HG03095 (cell line): ENCODE results near the gene SSPN.

ENCODE experiments used
- ATAC-seq: cut with Tn5 transposase; IDR thresholded peaks from one replicate; pipeline ENCODE4 v1.9.1; 2021; ENCODE audit warnings: moderate library complexity; ENCODE audit not compliant: unreplicated experiment

The SSPN gene

DNA sequence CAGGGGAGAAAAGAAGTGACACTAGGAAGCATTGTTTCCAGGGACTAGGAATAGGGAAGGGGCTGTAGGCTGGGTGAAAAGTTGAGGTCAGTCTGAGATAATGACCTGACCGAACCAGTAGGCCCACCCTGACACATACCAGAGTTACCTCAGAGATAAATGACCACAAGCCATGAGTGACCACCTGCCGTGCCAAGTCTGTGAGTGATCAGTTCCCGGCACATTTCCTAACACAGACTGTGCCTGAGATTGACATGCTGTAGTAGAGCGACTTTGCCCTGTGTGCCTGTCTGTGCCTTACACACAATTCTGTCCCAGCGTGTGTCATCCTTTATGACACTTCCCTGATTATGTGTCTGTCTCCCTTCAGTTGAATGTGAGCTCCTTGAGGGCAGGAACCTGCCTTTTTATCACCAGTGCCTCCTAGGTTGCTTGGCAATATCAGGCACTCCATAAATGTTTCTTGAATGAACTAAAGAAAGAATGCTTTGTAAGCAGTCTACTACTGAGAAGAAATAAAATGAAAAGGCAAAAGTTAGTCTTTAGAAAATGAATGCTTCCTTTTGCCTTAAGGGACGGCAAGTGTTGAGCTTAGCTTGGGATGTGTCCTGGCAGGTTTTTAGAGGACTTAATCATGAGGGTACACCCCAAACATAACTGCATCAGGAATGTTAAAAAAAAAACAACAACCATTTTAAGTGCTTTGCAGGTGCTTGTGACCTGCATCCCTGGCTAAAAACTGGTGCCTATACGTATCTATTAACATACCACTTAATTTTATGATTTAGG, 9.6 kb upstream of the SSPN start:
- no peak for ATAC-seq

GRCh38 chr12:26187014-26187798, 8.2 kb upstream of the SSPN start:
- no peak for ATAC-seq

- no peak for ATAC-seq
Measured at GRCh38 chr12:26188127-26188526, 7.2 kb upstream of the SSPN start.

DNA sequence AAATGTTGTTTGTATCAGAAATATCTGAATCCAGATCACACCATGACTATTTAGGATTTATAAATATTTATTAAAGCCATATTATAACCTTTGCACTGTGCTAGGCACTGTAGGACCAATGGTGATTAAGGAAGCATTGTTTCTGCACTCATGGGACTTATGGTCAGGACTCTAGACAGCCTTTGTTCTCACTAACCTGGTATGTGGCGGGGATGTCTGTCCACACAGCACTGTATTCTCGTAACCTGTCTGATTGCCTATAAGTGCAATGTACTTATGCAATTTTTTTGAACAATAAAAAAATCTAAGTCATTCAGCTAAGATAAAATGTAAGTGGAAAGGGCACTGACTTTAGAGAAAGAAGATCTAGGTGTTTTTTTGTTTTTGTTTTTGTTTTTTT, 6.7 kb upstream of the SSPN start:
- no peak for ATAC-seq

DNA sequence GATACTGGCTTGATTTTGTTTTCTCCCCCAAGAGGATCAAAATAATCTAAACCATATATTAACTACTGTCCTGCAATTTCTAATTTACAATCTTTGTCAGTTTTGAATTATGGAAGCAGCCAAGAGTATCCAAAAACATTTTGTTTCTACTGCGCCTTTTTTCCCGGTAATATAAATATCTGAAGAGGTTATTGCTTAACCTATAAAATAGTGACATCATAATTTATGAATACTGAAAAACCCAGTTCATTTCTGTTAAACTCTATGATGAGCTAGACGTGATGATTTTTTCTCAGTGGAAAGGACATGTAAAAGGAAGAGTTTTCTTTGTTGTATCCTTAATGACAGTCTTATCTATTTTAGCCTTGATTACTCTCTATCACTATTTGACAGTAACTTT, 3.2 kb upstream of the SSPN start:
- no peak for ATAC-seq

GRCh38 chr12:26193539-26193938, 1.8 kb upstream of the SSPN start:
- no peak for ATAC-seq

DNA sequence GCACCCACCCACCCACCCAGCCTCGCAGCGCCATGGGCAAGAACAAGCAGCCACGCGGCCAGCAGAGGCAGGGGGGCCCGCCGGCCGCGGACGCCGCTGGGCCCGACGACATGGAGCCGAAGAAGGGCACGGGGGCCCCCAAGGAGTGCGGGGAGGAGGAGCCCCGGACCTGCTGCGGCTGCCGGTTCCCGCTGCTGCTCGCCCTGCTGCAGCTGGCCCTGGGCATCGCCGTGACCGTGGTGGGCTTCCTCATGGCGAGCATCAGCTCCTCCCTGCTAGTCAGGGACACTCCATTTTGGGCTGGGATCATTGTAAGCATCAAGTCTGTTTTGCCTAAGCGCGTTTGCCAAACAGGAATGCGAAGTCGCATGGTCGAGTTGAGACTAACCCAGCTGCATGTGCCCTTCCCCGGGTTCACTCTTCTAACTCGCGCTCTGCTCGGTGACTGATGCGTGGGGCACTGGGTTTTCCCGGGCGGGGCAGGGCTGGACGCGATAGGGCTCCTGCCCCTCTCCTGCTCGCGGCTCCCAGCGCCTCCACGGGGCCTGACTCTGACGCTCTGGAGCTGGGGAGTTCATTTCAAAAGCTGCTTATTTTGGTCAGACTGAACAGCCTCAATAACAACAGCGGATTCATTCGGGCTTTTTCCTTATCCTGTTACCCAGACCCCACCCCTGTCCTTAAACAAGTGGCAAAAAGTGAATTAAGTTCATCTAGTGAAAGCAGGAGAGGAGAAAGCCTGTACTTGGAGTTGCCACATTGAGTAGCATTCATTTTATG, 458 bp downstream of the SSPN start:
- no peak for ATAC-seq

- ATAC-seq: no peak
Measured at GRCh38 chr12:26196421-26196716, 996 bp downstream of the SSPN start.

GRCh38 chr12:26197832-26198231, 2.5 kb downstream of the SSPN start:
- no peak for ATAC-seq

- ATAC-seq: no peak
Measured at GRCh38 chr12:26198742-26199141, 3.4 kb downstream of the SSPN start.

- ATAC-seq: no peak
Measured at GRCh38 chr12:26203167-26203780, 7.9 kb downstream of the SSPN start.

DNA sequence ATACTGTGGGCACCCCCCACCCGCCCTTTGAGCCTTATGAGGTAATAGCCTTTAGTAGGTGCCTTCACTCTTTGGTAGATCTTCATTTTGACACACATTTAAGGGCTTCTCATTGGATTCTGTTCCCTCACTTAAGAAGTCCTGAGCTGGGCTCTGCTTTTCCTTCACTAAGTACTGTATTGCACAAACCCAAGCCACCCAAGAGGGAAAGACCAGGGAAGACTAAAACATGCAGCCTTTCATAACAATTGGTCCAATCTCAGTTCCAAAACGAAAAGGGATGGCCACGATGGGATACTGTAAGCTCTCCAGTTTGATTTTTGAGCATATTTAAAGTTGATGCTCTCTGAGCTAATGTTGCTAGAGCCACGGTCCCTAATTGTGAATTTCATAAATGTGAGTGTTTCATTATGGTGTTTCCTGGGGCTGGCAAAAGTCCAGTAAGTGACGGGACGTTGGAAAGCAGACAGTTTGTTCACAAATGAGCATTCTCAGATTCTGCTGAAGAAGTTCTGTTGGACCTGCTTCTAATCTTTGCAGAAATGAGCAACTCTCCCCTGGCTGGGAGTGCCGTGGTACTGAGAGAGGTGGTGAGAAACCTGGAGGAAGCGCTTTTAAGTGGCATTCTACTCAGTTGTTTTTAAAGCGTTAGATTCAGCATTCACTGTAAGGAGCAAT, 9.4 kb downstream of the SSPN start:
- ATAC-seq: no peak

GRCh38 chr12:26205298-26205697, 9.9 kb downstream of the SSPN start:
- ATAC-seq: no peak

DNA sequence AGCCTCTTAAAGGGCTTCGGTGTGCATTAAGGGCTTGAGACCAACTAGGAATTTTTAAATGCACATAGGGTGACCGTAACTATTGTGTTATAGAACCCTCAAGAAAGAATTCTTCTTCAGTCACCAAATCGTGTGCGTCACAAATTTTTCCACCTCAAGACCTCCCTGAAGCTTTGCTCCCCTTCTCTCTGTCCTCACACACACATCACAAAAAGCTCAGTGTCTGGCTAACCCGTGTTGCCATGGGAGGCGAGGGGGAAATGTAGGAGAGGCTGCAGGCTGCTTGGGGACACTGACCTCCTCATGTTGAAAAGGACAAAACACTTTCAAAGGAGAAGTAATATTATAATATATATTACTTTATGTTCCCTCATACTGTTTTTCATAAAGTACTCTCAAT, 10.6 kb downstream of the SSPN start:
- ATAC-seq: no peak

DNA sequence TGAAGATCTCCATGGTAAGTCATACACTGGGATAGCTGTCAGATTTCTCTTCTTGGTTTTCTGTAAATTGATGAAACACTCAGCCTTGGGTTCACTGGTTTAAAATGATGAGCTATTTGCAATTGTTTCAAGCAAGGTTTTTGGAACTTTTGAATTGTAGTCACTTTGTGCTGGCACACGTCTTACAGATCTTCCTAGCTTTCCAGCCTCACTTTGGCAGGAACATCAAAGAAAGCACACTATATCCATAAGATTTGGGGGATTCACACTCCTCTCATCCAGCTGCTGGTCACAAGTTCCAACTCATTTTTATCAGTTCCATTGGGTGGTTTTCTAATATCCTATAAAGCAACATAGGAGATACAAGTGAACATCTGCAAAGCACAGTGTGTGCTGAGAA, 16.0 kb downstream of the SSPN start:
- no peak for ATAC-seq

DNA sequence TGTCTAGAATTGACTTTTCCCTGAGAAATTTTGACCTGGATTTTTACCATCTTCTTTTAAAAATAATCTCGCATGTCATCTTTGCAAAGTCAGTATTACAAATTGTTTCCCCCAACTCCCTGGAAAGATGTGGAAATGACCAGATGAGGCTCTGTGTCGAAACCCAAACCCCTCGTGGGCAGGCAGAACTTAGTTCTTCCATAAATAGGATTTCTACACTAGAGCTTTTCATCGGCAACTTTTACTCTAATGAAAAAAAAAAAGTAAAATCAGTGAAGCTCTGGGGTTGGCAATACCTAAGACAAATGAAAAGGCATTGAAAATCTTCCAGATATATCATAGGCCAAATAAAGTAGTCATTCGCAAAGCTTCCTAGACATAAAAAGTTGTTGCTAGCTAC, 17.0 kb downstream of the SSPN start:
- ATAC-seq: no peak

DNA sequence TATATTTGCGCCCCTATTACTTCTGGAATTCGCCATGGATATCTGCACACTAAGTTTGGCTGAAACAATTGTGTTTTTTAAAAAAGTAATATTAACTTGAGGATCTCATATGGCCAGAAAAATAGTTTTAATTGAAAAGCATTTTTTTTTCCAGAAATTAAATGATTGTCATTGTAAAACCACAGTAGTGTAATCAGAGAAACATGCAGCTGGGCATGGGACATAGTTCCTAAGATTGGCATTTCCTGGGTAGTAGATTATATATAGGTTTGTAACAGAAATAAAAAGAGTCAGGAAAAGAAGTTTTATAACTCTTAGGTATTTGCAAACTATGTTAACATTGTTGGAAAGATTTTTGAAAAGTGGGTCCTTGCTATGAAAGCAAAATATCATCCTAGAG, 17.6 kb downstream of the SSPN start:
- no peak for ATAC-seq

- no peak for ATAC-seq
Measured at GRCh38 chr12:26214121-26214520, 18.7 kb downstream of the SSPN start.

- no peak for ATAC-seq
Measured at GRCh38 chr12:26219736-26220135, 24.4 kb downstream of the SSPN start.

GRCh38 chr12:26224657-26225056, 29.3 kb downstream of the SSPN start:
- no peak for ATAC-seq

DNA sequence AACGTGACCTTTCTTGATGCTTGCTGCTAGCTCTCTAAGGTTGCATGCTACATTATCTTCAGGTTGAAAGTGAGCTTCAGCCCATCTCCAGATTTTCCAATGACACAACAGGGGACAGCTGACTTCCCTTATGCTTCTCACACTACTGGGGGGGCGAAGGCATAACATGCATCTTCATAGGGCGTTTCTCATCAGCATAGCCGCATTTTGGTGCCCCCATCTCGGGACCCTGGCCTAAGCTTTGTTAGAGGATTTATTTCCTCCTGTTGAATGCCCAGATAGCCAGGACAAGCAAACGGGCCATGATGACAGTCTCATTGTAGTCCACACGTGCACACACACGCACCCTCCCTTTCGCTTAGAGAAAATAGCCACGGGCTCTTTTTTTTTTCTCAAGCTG, 30.7 kb downstream of the SSPN start:
- ATAC-seq: no peak
